WTC11 (cell line): Measurements from ENCODE around the gene EXOC4. TPM values are rescaled to one million over a fixed set of nuclear protein-coding genes. Genes with fewer than 3 reads are reported as not detected.
A peak's percentile ranks its signal among the peaks of the same experiment; 100 is the strongest.

Source experiments
- ATAC-seq: fragments of 200-7000 bp; cut with Tn5 transposase; 2 replicates; pipeline ENCODE4 v1.10.0; 2021; ENCODE audit warnings: mild to moderate bottlenecking, moderate library complexity
- CTCF ChIA-PET: fragments of 300-600 bp; sonication (Branson Sonifier 250); formaldehyde crosslinking; loops from one replicate; lab custom pipeline; 2021; ENCODE audit warnings: antibody characterized with exemption; lab: Charles Lee
- POLR2A ChIA-PET: fragments of 350-600 bp; sonication (Branson Sonifier 250); formaldehyde crosslinking; loops from one replicate; lab custom pipeline; 2021; ENCODE audit warnings: antibody characterized with exemption; lab: Charles Lee
- DNase-seq: peaks from one replicate; pipeline ENCODE4 v3.0.0; 2021; ENCODE audit warnings: low spot score
- H3K27ac Mint-ChIP-seq: 2 replicates; pipeline ENCODE4 v1.8.0; 2021; ENCODE audit warnings: mixed read lengths
- H3K27me3 Mint-ChIP-seq: 2 replicates; pipeline ENCODE4 v1.8.0; 2021; ENCODE audit warnings: low read depth, mild to moderate bottlenecking, moderate library complexity, mixed read lengths
- H3K36me3 Mint-ChIP-seq: 2 replicates; pipeline ENCODE4 v1.8.0; 2021; ENCODE audit warnings: mixed read lengths
- H3K4me1 Mint-ChIP-seq: 2 replicates; pipeline ENCODE4 v1.8.0; 2022; ENCODE audit warnings: mixed read lengths
- H3K4me3 Mint-ChIP-seq: 2 replicates; pipeline ENCODE4 v1.8.0; 2021; ENCODE audit warnings: mild to moderate bottlenecking, moderate library complexity, mixed read lengths
- H3K9me3 Mint-ChIP-seq: 2 replicates; pipeline ENCODE4 v1.8.0; 2021; ENCODE audit warnings: mixed read lengths
- CREB1 ChIP-seq: sonication (generic); formaldehyde crosslinking; IDR thresholded peaks from 2 replicates; pipeline ENCODE4 v1.8.0; 2023; ENCODE audit warnings: mild to moderate bottlenecking, missing genetic modification reagents
- ELF4 ChIP-seq: sonication (generic); formaldehyde crosslinking; IDR thresholded peaks from 2 replicates; pipeline ENCODE4 v1.8.1; 2022; ENCODE audit warnings: low read depth, mild to moderate bottlenecking, moderate library complexity, missing genetic modification reagents
- EMX1 ChIP-seq: fragments of 250-450 bp; sonication (Bioruptor Pico); IDR thresholded peaks from 2 replicates; pipeline ENCODE4 v1.8.0; 2021; ENCODE audit warnings: mild to moderate bottlenecking
- FOXK1 ChIP-seq: sonication (generic); formaldehyde crosslinking; IDR thresholded peaks from 2 replicates; pipeline ENCODE4 v1.8.0; 2022; ENCODE audit warnings: mild to moderate bottlenecking, moderate library complexity, missing genetic modification reagents
- GABPB1 ChIP-seq: sonication (generic); formaldehyde crosslinking; IDR thresholded peaks from 2 replicates; pipeline ENCODE4 v1.8.1; 2023; ENCODE audit warnings: mild to moderate bottlenecking, missing genetic modification reagents
- GTF2I ChIP-seq: fragments of 250-450 bp; sonication (Bioruptor Pico); conservative IDR thresholded peaks from 2 replicates; pipeline ENCODE4 v1.4.0; 2021; ENCODE audit warnings: mild to moderate bottlenecking
- KAT7 ChIP-seq: sonication (generic); formaldehyde crosslinking; IDR thresholded peaks from 2 replicates; pipeline ENCODE4 v1.8.1; 2023; ENCODE audit warnings: missing genetic modification reagents, mild to moderate bottlenecking, borderline replicate concordance
- NR1H2 ChIP-seq: sonication (generic); formaldehyde crosslinking; IDR thresholded peaks from 2 replicates; pipeline ENCODE4 v1.9.0; 2021; ENCODE audit warnings: mild to moderate bottlenecking, moderate library complexity, missing genetic modification reagents
- NR2C2 ChIP-seq: sonication (generic); formaldehyde crosslinking; IDR thresholded peaks from 2 replicates; pipeline ENCODE4 v1.8.0; 2022; ENCODE audit warnings: mild to moderate bottlenecking, missing genetic modification reagents
- OVOL2 ChIP-seq: fragments of 250-450 bp; sonication (Bioruptor Pico); IDR thresholded peaks from 2 replicates; pipeline ENCODE4 v1.9.0; 2021; ENCODE audit warnings: mild to moderate bottlenecking, borderline replicate concordance
- ZNF423 ChIP-seq: fragments of 250-450 bp; sonication (Bioruptor Pico); IDR thresholded peaks from 2 replicates; pipeline ENCODE4 v2.1.2; 2022; ENCODE audit warnings: mild to moderate bottlenecking, moderate library complexity
- total RNA-seq: library from RNA; stranded (reverse); gene quantifications from 3 replicates; pipeline ENCODE4 v1.2.3, GENCODE V29; 2021
- TF ChIP-seq, protein P1 (sequence below): fragments of 250-450 bp; sonication (Bioruptor Pico); IDR thresholded peaks from 2 replicates; pipeline ENCODE4 v2.1.2; 2022; ENCODE audit warnings: mild to moderate bottlenecking, moderate library complexity
- TF ChIP-seq, protein P2 (sequence below): sonication (generic); formaldehyde crosslinking; IDR thresholded peaks from 2 replicates; pipeline ENCODE4 v1.8.1; 2023; ENCODE audit warnings: mild to moderate bottlenecking, missing genetic modification reagents, moderate library complexity
- TF ChIP-seq, protein P3 (sequence below): sonication (generic); formaldehyde crosslinking; IDR thresholded peaks from 2 replicates; pipeline ENCODE4 v1.8.1; 2023; ENCODE audit warnings: mild to moderate bottlenecking, missing genetic modification reagents
- TF ChIP-seq, protein P4 (sequence below): fragments of 250-450 bp; sonication (Bioruptor Pico); IDR thresholded peaks from 2 replicates; pipeline ENCODE4 v1.8.0; 2021; ENCODE audit warnings: mild to moderate bottlenecking
- TF ChIP-seq, protein P5 (sequence below): fragments of 250-450 bp; sonication (Bioruptor Pico); conservative IDR thresholded peaks from 2 replicates; pipeline ENCODE4 v1.9.0; 2021; ENCODE audit warnings: mild to moderate bottlenecking
- TF ChIP-seq, protein P6 (sequence below): sonication (generic); formaldehyde crosslinking; IDR thresholded peaks from 2 replicates; pipeline ENCODE4 v1.8.0; 2022; ENCODE audit warnings: mild to moderate bottlenecking, missing genetic modification reagents
- TF ChIP-seq, protein P7 (sequence below): fragments of 250-450 bp; sonication (Bioruptor Pico); IDR thresholded peaks from 2 replicates; pipeline ENCODE4 v1.9.0; 2021; ENCODE audit warnings: mild to moderate bottlenecking
- TF ChIP-seq, protein P8 (sequence below): sonication (generic); formaldehyde crosslinking; conservative IDR thresholded peaks from 2 replicates; pipeline ENCODE4 v1.8.1; 2023; ENCODE audit warnings: mild to moderate bottlenecking, low read depth, missing genetic modification reagents, moderate library complexity

Gene EXOC4
- total RNA-seq, 1 experiment from 2014 or later = 62.0 TPM

DNA sequence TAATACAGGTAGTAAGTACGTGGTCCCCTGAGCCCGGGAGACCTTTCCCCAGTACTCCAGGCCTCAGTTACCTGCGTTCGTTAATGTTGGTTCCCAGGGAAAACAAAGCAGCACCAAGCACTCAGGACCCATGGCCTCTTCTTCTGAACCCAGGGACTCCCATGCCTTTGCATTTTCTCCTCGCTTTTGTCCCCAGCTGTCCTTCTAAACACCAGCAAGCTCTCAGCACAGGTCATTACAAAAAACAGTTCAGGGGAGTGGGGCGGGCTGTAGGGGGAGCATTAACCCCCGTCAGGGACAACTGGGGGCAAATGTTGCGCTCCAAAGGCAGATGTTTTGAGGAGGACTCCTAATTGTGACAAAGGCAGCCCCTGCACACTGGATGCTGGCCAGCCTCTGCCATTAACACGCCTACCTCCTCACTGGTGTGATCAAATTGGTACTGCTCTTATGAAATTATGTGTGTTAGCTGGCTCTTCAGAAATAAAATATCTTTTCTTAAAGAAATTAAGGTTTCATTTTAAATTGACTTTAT, 793.8 kb downstream of the EXOC4 start:
- H3K9me3 Mint-ChIP-seq = peaks cover 21% of the 10 kb centered on the region
- TF ChIP-seq KAT7 (CRISPR knock-in tag) = no peak
- TF ChIP-seq OVOL2 (CRISPR knock-in tag) = no peak
- TF ChIP-seq, protein P1, sequence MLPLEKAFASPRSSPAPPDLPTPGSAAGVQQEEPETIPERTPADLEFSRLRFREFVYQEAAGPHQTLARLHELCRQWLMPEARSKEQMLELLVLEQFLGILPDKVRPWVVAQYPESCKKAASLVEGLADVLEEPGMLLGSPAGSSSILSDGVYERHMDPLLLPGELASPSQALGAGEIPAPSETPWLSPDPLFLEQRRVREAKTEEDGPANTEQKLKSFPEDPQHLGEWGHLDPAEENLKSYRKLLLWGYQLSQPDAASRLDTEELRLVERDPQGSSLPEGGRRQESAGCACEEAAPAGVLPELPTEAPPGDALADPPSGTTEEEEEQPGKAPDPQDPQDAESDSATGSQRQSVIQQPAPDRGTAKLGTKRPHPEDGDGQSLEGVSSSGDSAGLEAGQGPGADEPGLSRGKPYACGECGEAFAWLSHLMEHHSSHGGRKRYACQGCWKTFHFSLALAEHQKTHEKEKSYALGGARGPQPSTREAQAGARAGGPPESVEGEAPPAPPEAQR (CRISPR knock-in tag) = no peak
- TF ChIP-seq ELF4 (CRISPR knock-in tag) = no peak
- TF ChIP-seq, protein P2, sequence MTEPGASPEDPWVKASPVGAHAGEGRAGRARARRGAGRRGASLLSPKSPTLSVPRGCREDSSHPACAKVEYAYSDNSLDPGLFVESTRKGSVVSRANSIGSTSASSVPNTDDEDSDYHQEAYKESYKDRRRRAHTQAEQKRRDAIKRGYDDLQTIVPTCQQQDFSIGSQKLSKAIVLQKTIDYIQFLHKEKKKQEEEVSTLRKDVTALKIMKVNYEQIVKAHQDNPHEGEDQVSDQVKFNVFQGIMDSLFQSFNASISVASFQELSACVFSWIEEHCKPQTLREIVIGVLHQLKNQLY (CRISPR knock-in tag) = no peak
- TF ChIP-seq CREB1 (CRISPR knock-in tag) = no peak
- TF ChIP-seq ZNF423 (CRISPR knock-in tag) = no peak
- TF ChIP-seq GABPB1 (CRISPR knock-in tag) = no peak
- TF ChIP-seq NR1H2 (CRISPR knock-in tag) = no peak
- TF ChIP-seq, protein P3, sequence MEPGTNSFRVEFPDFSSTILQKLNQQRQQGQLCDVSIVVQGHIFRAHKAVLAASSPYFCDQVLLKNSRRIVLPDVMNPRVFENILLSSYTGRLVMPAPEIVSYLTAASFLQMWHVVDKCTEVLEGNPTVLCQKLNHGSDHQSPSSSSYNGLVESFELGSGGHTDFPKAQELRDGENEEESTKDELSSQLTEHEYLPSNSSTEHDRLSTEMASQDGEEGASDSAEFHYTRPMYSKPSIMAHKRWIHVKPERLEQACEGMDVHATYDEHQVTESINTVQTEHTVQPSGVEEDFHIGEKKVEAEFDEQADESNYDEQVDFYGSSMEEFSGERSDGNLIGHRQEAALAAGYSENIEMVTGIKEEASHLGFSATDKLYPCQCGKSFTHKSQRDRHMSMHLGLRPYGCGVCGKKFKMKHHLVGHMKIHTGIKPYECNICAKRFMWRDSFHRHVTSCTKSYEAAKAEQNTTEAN (CRISPR knock-in tag) = no peak
- TF ChIP-seq, protein P4, sequence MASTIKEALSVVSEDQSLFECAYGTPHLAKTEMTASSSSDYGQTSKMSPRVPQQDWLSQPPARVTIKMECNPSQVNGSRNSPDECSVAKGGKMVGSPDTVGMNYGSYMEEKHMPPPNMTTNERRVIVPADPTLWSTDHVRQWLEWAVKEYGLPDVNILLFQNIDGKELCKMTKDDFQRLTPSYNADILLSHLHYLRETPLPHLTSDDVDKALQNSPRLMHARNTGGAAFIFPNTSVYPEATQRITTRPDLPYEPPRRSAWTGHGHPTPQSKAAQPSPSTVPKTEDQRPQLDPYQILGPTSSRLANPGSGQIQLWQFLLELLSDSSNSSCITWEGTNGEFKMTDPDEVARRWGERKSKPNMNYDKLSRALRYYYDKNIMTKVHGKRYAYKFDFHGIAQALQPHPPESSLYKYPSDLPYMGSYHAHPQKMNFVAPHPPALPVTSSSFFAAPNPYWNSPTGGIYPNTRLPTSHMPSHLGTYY (CRISPR knock-in tag) = no peak
- TF ChIP-seq GTF2I (CRISPR knock-in tag) = no peak
- no peak for TF ChIP-seq NR2C2 (CRISPR knock-in tag)
- TF ChIP-seq, protein P5, sequence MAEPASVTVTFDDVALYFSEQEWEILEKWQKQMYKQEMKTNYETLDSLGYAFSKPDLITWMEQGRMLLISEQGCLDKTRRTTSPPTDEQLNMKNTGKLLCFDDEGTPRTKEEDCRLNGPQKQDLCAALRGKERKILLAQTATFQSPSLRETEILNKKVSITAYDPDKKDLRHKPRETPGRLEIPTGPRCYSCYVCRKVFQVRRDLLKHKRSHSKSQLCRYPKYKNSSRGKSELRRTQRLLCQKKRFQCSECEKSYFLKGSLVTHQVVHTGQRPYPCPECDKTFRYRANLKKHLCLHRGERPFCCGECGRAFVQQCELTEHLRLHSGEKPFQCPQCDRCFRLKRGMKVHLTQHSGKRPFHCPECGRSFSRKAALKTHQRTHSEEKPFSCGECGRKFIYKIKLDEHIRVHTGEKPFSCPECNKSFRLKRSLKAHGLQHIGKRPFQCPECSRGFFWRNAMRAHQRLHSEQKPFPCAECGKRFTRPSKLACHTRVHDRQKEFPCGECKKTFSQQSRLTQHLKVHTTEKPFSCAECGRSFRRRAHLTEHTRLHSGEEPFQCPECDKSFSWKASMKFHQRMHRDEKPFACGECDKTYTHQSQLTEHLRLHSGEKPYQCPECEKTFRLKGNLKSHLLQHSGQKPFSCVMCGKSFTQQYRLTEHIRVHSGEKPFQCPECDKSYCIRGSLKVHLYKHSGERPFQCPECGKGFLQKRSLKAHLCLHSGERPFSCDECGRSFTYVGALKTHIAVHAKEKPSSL (CRISPR knock-in tag) = no peak
- no peak for TF ChIP-seq FOXK1
- TF ChIP-seq, protein P6, sequence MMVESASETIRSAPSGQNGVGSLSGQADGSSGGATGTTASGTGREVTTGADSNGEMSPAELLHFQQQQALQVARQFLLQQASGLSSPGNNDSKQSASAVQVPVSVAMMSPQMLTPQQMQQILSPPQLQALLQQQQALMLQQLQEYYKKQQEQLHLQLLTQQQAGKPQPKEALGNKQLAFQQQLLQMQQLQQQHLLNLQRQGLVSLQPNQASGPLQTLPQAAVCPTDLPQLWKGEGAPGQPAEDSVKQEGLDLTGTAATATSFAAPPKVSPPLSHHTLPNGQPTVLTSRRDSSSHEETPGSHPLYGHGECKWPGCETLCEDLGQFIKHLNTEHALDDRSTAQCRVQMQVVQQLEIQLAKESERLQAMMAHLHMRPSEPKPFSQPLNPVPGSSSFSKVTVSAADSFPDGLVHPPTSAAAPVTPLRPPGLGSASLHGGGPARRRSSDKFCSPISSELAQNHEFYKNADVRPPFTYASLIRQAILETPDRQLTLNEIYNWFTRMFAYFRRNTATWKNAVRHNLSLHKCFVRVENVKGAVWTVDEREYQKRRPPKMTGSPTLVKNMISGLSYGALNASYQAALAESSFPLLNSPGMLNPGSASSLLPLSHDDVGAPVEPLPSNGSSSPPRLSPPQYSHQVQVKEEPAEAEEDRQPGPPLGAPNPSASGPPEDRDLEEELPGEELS (CRISPR knock-in tag) = no peak
- TF ChIP-seq EMX1 (CRISPR knock-in tag) = no peak
- TF ChIP-seq, protein P7, sequence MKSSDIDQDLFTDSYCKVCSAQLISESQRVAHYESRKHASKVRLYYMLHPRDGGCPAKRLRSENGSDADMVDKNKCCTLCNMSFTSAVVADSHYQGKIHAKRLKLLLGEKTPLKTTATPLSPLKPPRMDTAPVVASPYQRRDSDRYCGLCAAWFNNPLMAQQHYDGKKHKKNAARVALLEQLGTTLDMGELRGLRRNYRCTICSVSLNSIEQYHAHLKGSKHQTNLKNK (CRISPR knock-in tag) = no peak
- TF ChIP-seq, protein P8, sequence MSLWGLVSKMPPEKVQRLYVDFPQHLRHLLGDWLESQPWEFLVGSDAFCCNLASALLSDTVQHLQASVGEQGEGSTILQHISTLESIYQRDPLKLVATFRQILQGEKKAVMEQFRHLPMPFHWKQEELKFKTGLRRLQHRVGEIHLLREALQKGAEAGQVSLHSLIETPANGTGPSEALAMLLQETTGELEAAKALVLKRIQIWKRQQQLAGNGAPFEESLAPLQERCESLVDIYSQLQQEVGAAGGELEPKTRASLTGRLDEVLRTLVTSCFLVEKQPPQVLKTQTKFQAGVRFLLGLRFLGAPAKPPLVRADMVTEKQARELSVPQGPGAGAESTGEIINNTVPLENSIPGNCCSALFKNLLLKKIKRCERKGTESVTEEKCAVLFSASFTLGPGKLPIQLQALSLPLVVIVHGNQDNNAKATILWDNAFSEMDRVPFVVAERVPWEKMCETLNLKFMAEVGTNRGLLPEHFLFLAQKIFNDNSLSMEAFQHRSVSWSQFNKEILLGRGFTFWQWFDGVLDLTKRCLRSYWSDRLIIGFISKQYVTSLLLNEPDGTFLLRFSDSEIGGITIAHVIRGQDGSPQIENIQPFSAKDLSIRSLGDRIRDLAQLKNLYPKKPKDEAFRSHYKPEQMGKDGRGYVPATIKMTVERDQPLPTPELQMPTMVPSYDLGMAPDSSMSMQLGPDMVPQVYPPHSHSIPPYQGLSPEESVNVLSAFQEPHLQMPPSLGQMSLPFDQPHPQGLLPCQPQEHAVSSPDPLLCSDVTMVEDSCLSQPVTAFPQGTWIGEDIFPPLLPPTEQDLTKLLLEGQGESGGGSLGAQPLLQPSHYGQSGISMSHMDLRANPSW (CRISPR knock-in tag) = no peak
- DNase-seq (peak; percentile 14), ATAC-seq (peak; percentile 67)
- ChIA-PET POLR2A (interaction anchor here (0.9 kb wide), 1 partner anchor 12 kb away, joined by 3 read pairs; no protein-coding TSS in a partner anchor), CTCF (interaction anchor here (1.0 kb wide), 1 partner anchor 10 kb away, joined by 3 read pairs; no protein-coding TSS in a partner anchor)
- no peaks in the 10 kb centered on the region for H3K27me3 Mint-ChIP-seq
- no peak overlapping the region for H3K4me3 Mint-ChIP-seq
- peaks cover 22% of the 10 kb centered on the region for H3K4me1 Mint-ChIP-seq
- peaks cover 20% of the 10 kb centered on the region for H3K36me3 Mint-ChIP-seq
- peak overlapping the region; percentile 64 for H3K27ac Mint-ChIP-seq
